Osteoblast (primary cell): Measurements from ENCODE around the gene TRMT61A. TPM values are rescaled to one million over a fixed set of nuclear protein-coding genes. Genes with fewer than 3 reads are reported as not detected.
A peak's percentile ranks its signal among the peaks of the same experiment; 100 is the strongest.

Experiments
- DNase-seq: peaks from one replicate; pipeline ENCODE4 v3.0.0; 2011; ENCODE audit warnings: low spot score, mixed read lengths; ENCODE audit not compliant: insufficient read length; ENCODE audit errors: missing footprints
- H2AFZ ChIP-seq: 2 replicates; pipeline ENCODE4 v1.6.0; 2011; ENCODE audit warnings: mild to moderate bottlenecking, low read length
- H3K27ac ChIP-seq: 2 replicates; pipeline ENCODE4 v1.5.1; 2011; ENCODE audit warnings: mild to moderate bottlenecking, low read depth, low read length, moderate library complexity
- H3K27me3 ChIP-seq: 2 replicates; pipeline ENCODE4 v1.6.0; 2012; ENCODE audit warnings: mild to moderate bottlenecking, control low read depth, inconsistent platforms, low read length, moderate library complexity; ENCODE audit not compliant: insufficient read depth
- H3K36me3 ChIP-seq: 2 replicates; pipeline ENCODE4 v1.5.1; 2011; ENCODE audit warnings: mild to moderate bottlenecking, low read length, control low read depth, moderate library complexity; ENCODE audit not compliant: insufficient read depth
- H3K4me1 ChIP-seq: 2 replicates; pipeline ENCODE4 v1.5.1; 2011; ENCODE audit warnings: mild to moderate bottlenecking, low read length, control low read depth, moderate library complexity; ENCODE audit not compliant: insufficient read depth
- H3K4me2 ChIP-seq: 2 replicates; pipeline ENCODE4 v1.6.0; 2011; ENCODE audit warnings: mild to moderate bottlenecking, low read length; ENCODE audit not compliant: insufficient read depth
- H3K4me3 ChIP-seq: fragments of 200-600 bp; sonication (generic); 3 replicates; pipeline ENCODE4 v1.5.1; 2012; ENCODE audit warnings: mild to moderate bottlenecking, low read length, inconsistent platforms; ENCODE audit not compliant: insufficient read depth
- H3K79me2 ChIP-seq: 2 replicates; pipeline ENCODE4 v1.6.0; 2012; ENCODE audit warnings: mild to moderate bottlenecking, low read length, control low read depth, inconsistent platforms; ENCODE audit not compliant: insufficient read depth
- H3K9me3 ChIP-seq: 2 replicates; pipeline ENCODE4 v1.5.1; 2011; ENCODE audit warnings: low read depth, low read length, control low read depth
- H4K20me1 ChIP-seq: 2 replicates; pipeline ENCODE4 v1.6.0; 2012; ENCODE audit warnings: mild to moderate bottlenecking, low read length, control low read depth; ENCODE audit not compliant: insufficient read depth
- total RNA-seq: library from RNA; depleted of rRNA; stranded (reverse); fragments of >200 nt; gene quantifications from 2 replicates; pipeline ENCODE4 v1.2.3, GENCODE V29; 2012
- TF ChIP-seq, protein P1 (sequence below): IDR thresholded peaks from 2 replicates; pipeline ENCODE4 v1.5.1; 2011; ENCODE audit warnings: mild to moderate bottlenecking, low read depth, low read length, moderate library complexity; ENCODE audit errors: extremely low read depth

Gene TRMT61A
- total RNA-seq, 1 donor = 9.0 TPM

DNA sequence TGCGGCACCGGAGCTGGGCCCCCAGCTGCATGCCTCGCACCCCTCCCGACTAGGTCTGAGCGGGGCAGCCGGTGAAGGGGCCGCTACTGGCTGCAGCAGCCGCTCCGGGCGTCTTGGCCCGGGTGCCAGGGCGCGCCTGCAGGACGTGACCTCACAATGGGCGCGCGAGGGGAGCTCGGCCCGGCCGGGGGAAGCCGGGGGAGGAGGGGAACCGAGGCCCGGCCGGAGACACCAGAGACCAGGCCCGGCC, 33.1 kb downstream of the TRMT61A start:
- H3K27ac ChIP-seq = peak overlapping the region; percentile 78
- peaks cover 37% of the 10 kb centered on the region for H3K4me1 ChIP-seq
- no peaks in the 10 kb centered on the region for H3K9me3 ChIP-seq

GRCh38 chr14:103562429-103563225, 33.6 kb downstream of the TRMT61A start, which contains the start of the genes BAG5 and COA8:
Gene BAG5 (minus strand): TSS chr14:103562657. CDS start chr14:103561164, 1,493 bp downstream.
Gene COA8 (plus strand): TSS chr14:103562960. CDS start chr14:103563002, 42 bp downstream.
- Histone ChIP-seq H3K4me2 (peak within 1 kb of the TSS; percentile 93), H4K20me1 (peaks cover 48% of the 10 kb centered on the region), H3K36me3 (peaks cover 33% of the 10 kb centered on the region), H2AFZ (peak within 1 kb of the TSS; percentile 84), H3K27me3 (no peaks in the 10 kb centered on the region), H3K27ac (peak within 1 kb of the TSS; percentile 78), H3K9me3 (no peaks in the 10 kb centered on the region), H3K79me2 (peaks cover 94% of the 10 kb centered on the region), H3K4me3 (peak within 1 kb of the TSS; percentile 92), H3K4me1 (peaks cover 32% of the 10 kb centered on the region)
- peak; percentile 99 for DNase-seq
- TF ChIP-seq, protein P1, sequence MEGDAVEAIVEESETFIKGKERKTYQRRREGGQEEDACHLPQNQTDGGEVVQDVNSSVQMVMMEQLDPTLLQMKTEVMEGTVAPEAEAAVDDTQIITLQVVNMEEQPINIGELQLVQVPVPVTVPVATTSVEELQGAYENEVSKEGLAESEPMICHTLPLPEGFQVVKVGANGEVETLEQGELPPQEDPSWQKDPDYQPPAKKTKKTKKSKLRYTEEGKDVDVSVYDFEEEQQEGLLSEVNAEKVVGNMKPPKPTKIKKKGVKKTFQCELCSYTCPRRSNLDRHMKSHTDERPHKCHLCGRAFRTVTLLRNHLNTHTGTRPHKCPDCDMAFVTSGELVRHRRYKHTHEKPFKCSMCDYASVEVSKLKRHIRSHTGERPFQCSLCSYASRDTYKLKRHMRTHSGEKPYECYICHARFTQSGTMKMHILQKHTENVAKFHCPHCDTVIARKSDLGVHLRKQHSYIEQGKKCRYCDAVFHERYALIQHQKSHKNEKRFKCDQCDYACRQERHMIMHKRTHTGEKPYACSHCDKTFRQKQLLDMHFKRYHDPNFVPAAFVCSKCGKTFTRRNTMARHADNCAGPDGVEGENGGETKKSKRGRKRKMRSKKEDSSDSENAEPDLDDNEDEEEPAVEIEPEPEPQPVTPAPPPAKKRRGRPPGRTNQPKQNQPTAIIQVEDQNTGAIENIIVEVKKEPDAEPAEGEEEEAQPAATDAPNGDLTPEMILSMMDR = no peak

More for the DNA sequence above, 33.1 kb downstream of the TRMT61A start:
- H3K27me3 ChIP-seq = no peaks in the 10 kb centered on the region
- H3K79me2 ChIP-seq = peaks cover 95% of the 10 kb centered on the region
- DNase-seq = peak; percentile 95
- H3K4me3 ChIP-seq = peak overlapping the region; percentile 92
- peak overlapping the region; percentile 71 for H2AFZ ChIP-seq
- TF ChIP-seq, protein P1 = no peak
- peaks cover 37% of the 10 kb centered on the region for H3K36me3 ChIP-seq
- peaks cover 50% of the 10 kb centered on the region for H4K20me1 ChIP-seq
- H3K4me2 ChIP-seq = peak overlapping the region; percentile 93

GRCh38 chr14:103563226-103563620, 34.2 kb downstream of the TRMT61A start:
- peaks cover 50% of the 10 kb centered on the region for H4K20me1 ChIP-seq
- peaks cover 30% of the 10 kb centered on the region for H3K36me3 ChIP-seq
- H3K4me2 ChIP-seq = peak overlapping the region; percentile 93
- TF ChIP-seq, protein P1 = no peak
- no peak for DNase-seq
- peak overlapping the region; percentile 84 for H2AFZ ChIP-seq
- peaks cover 94% of the 10 kb centered on the region for H3K79me2 ChIP-seq
- H3K4me1 ChIP-seq = peaks cover 26% of the 10 kb centered on the region
- peak overlapping the region; percentile 92 for H3K4me3 ChIP-seq
- H3K27me3 ChIP-seq = no peaks in the 10 kb centered on the region
- no peaks in the 10 kb centered on the region for H3K9me3 ChIP-seq
- H3K27ac ChIP-seq = peak overlapping the region; percentile 78

DNA sequence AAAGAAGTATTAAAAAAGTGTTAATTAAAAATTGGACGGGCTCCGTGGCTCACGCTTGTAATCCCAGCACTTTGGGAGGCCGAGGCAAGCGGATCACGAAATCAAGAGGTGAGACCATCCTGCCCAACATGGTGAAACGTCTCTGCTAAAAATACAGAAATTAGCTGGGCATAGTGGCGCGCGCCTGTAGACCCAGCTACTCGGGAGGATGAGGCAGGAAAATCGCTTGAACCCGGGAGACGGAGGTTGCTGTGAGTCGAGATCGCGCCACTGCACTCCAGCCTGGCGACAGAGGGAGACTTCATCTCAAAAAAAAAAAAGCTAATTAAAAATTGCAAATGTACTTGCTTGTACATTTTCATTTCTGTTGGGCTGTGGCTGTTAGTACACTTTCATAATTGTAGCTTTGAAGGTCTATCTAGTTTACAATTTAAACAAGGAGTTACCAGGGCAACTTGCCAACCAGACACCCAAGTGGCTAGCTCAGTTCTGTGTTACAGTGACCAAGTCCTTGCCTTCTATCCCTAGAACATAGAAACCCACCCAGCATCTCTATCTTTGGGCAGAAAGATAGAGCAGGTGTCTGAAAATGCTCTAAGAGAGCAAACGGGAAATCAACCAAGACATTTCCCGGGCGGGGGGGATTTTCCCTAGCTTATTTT, 35.0 kb downstream of the TRMT61A start:
- Histone ChIP-seq H3K4me3 (peak overlapping the region; percentile 92), H3K27me3 (no peaks in the 10 kb centered on the region), H3K9me3 (no peaks in the 10 kb centered on the region), H4K20me1 (peaks cover 45% of the 10 kb centered on the region), H2AFZ (peak overlapping the region; percentile 84), H3K79me2 (peaks cover 91% of the 10 kb centered on the region), H3K27ac (no peak overlapping the region), H3K36me3 (peaks cover 23% of the 10 kb centered on the region), H3K4me2 (peak overlapping the region; percentile 93), H3K4me1 (peaks cover 21% of the 10 kb centered on the region)
- DNase-seq = no peak
- TF ChIP-seq, protein P1 = no peak
